HG03342 (cell line): Measurements from ENCODE around the gene NUCB2.
"Not testable (repeated sequence)": the region's sequence is repeated elsewhere in the genome, so short reads cannot be mapped to it uniquely, and the experiment has no call there.

Experiments used
- ATAC-seq: cut with Tn5 transposase; IDR thresholded peaks from one replicate; pipeline ENCODE4 v1.9.1; 2021; ENCODE audit warnings: mild to moderate bottlenecking, moderate library complexity; ENCODE audit not compliant: unreplicated experiment

NUCB2 gene

GRCh38 chr11:17276236-17277023, at the start of gene NUCB2:
Gene NUCB2, plus strand, starts transcription at chr11:17276739. Its CDS starts 18,585 bp downstream, at chr11:17295324.
- ATAC-seq: peak; percentile 98

DNA sequence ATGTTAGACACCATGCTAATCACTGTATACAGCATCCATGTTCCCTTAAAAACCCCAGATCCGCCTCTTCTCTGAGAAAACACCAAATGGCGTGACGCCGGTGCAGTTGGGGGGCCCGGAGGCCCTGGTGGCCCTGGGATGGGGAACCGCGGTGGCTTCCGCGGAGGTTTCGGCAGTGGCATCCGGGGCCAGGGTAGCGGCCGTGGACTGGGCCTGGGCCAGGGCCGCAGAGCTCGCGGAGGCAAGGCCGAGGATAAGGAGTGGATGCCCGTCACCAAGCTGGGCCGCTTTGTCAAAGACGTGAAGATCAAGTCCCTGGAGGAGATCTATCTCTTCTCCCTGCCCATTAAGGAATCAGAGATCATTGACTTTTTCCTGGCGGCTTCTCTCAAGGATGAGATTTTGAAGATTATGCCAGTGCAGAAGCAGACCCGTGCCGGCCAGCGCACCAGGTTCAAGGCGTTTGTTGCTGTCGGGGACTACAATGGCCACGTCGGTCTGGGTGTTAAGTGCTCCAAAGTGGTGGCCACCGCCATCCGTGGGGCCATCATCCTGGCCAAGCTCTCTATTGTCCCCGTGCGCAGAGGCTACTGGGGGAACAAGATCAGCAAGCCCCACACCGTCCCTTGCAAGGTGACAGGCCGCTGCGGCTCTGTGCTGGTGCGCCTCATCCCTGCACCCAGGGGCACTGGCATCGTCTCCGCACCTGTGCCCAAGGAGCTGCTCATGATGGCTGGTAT, 48.2 kb upstream of the NUCB2 start:
- ATAC-seq: not testable (repeated sequence)

DNA sequence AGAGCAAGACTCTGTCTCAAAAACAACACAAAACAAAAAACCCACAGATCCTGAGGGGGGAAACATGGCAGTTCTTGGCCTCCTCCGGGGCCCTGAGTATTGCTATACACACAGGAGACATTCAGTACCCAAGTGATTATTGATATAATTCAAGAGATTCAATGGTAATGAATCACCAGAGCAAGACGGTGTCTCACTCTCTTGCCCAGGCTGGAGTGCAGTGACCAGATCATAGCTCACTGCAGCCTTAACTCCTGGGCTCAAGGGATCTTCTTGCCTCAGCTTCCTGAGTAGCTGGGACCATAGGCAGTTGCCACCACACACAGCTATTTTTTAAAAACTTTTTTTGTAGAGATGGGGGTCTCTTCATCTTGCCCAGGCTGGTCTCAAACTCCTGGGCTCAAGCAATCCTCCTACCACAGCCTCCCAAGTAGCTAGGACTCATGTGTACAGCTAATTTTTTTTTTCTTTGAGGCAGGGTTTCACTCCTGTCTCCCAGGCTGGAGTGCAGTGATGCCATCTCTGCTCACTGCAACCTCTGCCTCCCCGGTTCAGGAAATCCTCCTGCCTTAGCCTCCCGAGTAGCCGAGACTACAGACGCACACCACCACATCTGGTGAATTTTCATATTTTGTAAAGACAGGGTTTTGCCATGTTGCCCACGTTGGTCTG, 46.9 kb upstream of the NUCB2 start:
- ATAC-seq: no peak

DNA sequence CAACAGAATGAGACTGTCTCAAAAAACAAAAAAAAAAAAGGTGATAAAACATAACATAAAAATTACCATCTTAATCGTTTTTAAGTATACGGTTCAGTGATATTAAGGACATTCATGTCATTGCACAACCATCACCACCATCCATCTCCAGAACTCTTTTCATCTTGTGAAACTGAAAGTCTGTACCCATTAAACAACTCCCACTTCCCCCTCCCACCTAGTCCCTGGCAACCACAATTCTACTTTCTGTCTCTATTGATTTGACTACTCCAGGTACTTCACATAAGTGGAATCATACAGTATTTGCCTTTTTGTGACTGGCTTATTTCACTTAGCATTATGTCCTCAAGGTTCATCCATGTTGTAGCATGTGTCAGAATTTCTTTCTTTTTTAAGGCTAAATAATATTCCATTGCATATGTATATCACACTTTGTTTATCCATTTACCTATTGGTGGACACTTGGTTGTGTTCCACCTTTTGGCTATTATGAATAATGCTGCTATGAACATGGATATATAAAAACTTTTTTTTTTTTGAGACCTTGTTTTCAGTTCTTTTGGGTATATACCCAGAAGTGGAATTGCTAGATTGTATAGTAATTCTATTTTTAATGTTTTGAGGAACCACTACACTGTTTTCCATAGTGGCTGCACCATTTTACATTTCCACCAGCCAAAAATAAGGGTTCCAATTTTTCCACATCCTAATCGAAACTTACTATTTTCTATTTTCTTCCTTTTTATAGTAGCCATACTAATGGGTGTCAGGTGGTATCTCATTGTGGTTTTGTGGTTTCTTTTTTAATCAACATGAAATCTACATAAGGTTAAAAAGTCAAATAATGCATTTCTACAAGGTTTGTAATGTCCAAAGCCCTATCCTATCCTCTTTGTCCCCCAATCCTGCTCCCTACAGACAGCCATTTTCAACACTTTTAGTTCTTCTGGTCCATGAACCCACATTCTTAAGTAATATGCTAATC, 45.4 kb upstream of the NUCB2 start:
- peak; percentile 96 for ATAC-seq

DNA sequence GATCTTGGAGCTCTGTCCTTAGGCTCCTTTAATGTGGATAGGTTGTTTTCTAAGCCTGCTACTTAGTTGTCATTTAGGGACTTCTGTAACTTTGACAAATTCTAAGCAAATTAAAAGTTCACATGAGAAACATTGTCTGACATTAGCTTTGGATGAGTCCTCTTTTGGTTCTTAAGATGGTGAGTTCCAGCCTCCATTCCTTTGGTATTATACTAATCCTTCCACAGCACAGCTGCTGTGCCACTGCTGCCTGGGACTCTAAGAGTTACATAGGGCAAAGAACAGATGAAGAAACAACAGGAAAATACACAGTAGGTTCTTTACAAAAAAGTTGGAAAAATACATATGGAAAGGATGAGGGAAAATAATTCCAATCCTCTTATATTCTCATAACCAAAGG, 43.4 kb upstream of the NUCB2 start:
- ATAC-seq: no peak

GRCh38 chr11:17238377-17238776, 38.2 kb upstream of the NUCB2 start:
- no peak for ATAC-seq

GRCh38 chr11:17239927-17240326, 36.6 kb upstream of the NUCB2 start:
- ATAC-seq: not testable (repeated sequence)

- no peak for ATAC-seq
These were observed 35.8 kb upstream of the NUCB2 start for GRCh38 chr11:17240780-17241179.

GRCh38 chr11:17242954-17243353, 33.6 kb upstream of the NUCB2 start:
- not testable (repeated sequence) for ATAC-seq

GRCh38 chr11:17244046-17244445, 32.5 kb upstream of the NUCB2 start:
- peak; percentile 94 for ATAC-seq

GRCh38 chr11:17250561-17251350, 25.8 kb upstream of the NUCB2 start:
- ATAC-seq: no peak

DNA sequence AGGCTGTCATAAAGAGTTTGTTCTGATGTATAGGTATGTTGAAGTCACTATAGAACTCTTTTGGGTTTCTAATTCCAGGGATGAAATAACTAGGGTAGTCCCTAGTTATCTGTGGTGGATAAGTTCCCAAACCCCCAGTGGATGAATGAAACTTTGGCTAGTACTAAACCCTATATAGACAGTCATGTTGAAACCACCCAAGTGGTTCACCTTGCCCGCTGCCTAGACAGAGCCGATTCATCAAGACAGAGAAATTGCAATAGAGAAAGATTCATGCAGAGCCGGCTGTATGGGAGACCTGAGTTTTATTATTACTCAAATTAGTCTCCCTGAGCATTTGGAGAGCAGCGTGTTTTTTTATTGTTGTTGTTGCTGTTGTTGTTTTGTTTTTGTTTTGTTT, 23.8 kb upstream of the NUCB2 start:
- no peak for ATAC-seq

GRCh38 chr11:17256512-17256911, 20.0 kb upstream of the NUCB2 start:
- no peak for ATAC-seq

DNA sequence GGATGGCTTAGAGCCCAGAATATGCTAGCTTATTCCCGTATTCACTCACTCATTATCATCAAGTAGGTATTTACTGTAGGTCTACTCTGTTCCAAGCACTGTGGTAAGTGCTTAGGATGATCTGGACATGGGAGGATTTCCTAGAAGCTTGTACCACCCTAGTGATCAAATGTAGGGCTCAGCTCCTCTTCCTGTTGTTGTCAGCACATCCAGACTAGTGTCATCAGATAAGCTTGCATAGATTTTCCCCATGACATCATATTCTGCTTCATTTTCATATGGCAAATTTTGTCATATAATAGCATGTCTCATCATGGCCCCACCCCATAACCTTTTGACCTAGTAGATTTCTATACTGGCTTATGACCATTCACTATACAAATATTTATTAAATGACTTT, 19.3 kb upstream of the NUCB2 start:
- no peak for ATAC-seq

DNA sequence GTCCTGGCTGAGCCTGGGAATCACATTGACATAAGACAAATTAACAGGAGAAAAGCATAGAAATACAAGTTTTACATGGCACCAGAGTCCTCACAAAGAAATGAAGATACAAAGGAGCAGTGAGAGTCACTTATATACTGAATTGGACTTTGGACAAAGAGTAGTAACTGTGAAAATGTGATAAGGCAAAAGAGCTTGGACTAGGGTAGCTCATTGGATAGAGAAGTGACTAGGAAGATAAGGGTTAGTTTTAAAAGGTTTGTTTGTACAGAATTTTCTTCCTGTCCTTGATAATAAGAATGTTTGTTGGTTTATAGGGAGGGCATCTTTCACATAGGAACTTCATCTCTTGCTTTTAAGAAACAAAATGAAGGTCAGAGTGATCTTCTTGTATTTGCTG, 17.9 kb upstream of the NUCB2 start:
- no peak for ATAC-seq

- ATAC-seq: no peak
These were observed 17.0 kb upstream of the NUCB2 start for GRCh38 chr11:17259519-17259918.

- no peak for ATAC-seq
These were observed 16.5 kb upstream of the NUCB2 start for GRCh38 chr11:17260020-17260419.

- ATAC-seq: no peak
These were observed 12.8 kb upstream of the NUCB2 start for GRCh38 chr11:17263769-17264168.

DNA sequence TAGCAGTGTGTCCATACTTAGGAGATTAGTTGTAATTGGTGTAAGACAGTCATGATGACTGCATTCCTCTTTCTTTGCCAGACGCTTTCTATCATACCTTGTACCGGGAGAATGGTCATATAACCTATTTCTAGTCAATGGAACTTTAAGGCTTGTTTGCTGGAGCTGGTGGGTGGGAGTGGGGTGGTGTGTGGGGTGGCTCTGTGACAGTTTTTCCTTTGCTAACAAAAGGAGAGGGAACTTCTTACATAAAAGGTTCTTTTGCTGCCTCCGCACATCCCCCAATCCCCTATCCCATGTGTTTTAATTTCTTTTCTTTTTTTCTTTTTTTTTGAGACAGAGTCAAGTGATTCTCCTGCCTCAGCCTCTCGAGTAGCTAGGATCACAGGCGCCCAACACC, 9.8 kb upstream of the NUCB2 start:
- no peak for ATAC-seq

- ATAC-seq: no peak
These were observed 9.0 kb upstream of the NUCB2 start for GRCh38 chr11:17267576-17267975.
